Uterus (tissue), 2 donors: ENCODE results near the gene C13orf46.

Source experiments
- CTCF ChIP-seq, 4 experiments: fragments of 200-600 bp in 2 of 4; fragments of 450-650 bp in 2 of 4; sonication (generic) in 2 of 4; IDR thresholded peaks; one replicate each; pipeline ENCODE4 v1.5.1; 2016 to 2019; ENCODE audit warnings: antibody characterized with exemption in 4 of 4, mild to moderate bottlenecking in 2 of 4, moderate library complexity in 1 of 4
- POLR2A ChIP-seq, 2 donors: fragments of 450-650 bp; IDR thresholded peaks; one replicate each; pipeline ENCODE4 v1.6.1; 2016; ENCODE audit warnings: antibody characterized with exemption in 2 of 2, mild to moderate bottlenecking in 1 of 2, moderate library complexity in 1 of 2

GRCh38 chr13:113964251-113964995 is 9.5 kb downstream of the C13orf46 start:
- no peak for TF ChIP-seq CTCF (IDR thresholded peaks at IDR 0.05)
- no peak for TF ChIP-seq POLR2A (IDR thresholded peaks at IDR 0.05)
